A549 (cell line): ENCODE data around the gene ANKRD11. TPM values are rescaled to one million over a fixed set of nuclear protein-coding genes. Genes with fewer than 3 reads are reported as not detected.

Source experiments
- ATAC-seq, 2 experiments: fragments of 200-7000 bp in 1 of 2; fragments of >200 bp in 1 of 2; cut with Nextera tagmentation in 1 of 2; cut with Tn5 transposase in 1 of 2; 3 replicates each; pipeline versions ENCODE4 v1.8.0 to v1.9.1; 2018 to 2020; ENCODE audit warnings: mild to moderate bottlenecking in 1 of 2, moderate library complexity in 1 of 2
- CTCF ChIA-PET: fragments of 300-600 bp; sonication (Branson Sonifier 250); formaldehyde crosslinking; extraction: SDS; loops from one replicate; lab custom pipeline; 2021; ENCODE audit warnings: antibody characterized with exemption, inconsistent platforms; lab: Yijun Ruan, JAX
- POLR2A ChIA-PET: fragments of 350-600 bp; formaldehyde crosslinking; extraction: SDS; loops from one replicate; lab custom pipeline; 2021; ENCODE audit warnings: antibody characterized with exemption, inconsistent platforms; lab: Yijun Ruan, JAX
- DNase-seq, 2 experiments: peaks; one replicate each; pipeline versions ENCODE4 v3.0.0 to v3.0.0-alpha.2; 2011 to 2016; ENCODE audit warnings: low read depth in 1 of 2, low spot score in 1 of 2
- FAIRE-seq: peaks from 2 replicates; lab custom pipeline; 2011; peaks lifted over from hg19 to GRCh38; lab: Jason Lieb, UNC
- H3K27ac ChIP-seq, 2 experiments: fragments of >200 bp; sonication (Bioruptor Twin); formaldehyde crosslinking; 3 replicates each; pipeline ENCODE4 v1.5.1; 2016 to 2017
- H3K4me1 ChIP-seq: fragments of >200 bp; sonication (Bioruptor Twin); formaldehyde crosslinking; 3 replicates; pipeline ENCODE4 v1.6.1; 2016
- H3K4me2 ChIP-seq: fragments of >200 bp; sonication (Bioruptor Twin); formaldehyde crosslinking; 3 replicates; pipeline ENCODE4 v1.6.1; 2016
- H3K4me3 ChIP-seq: fragments of >200 bp; sonication (Bioruptor Twin); formaldehyde crosslinking; 3 replicates; pipeline ENCODE4 v1.5.1; 2016
- H3K9me3 ChIP-seq: fragments of >200 bp; sonication (Bioruptor Twin); formaldehyde crosslinking; 3 replicates; pipeline ENCODE4 v1.6.1; 2016
- CEBPB ChIP-seq, 2 experiments: fragments of >200 bp in 1 of 2; sonication (Bioruptor Twin) in 1 of 2; formaldehyde crosslinking in 1 of 2; IDR thresholded peaks; 2 replicates each; pipeline ENCODE4 v1.6.1; 2012 to 2016
- CHD2 ChIP-seq: fragments of 150-350 bp; IDR thresholded peaks from 2 replicates; pipeline ENCODE4 v1.6.1; 2014; ENCODE audit warnings: low read length; ENCODE audit not compliant: partially characterized antibody
- CHD4 ChIP-seq: fragments of 200-600 bp; sonication (generic); IDR thresholded peaks from 2 replicates; pipeline ENCODE4 v1.6.1; 2016; ENCODE audit warnings: antibody characterized with exemption, mild to moderate bottlenecking, borderline replicate concordance
- EHMT2 ChIP-seq: fragments of 200-600 bp; sonication (generic); IDR thresholded peaks from 2 replicates; pipeline ENCODE4 v1.6.1; 2016; ENCODE audit warnings: antibody characterized with exemption, low read depth, mild to moderate bottlenecking, moderate library complexity
- EP300 ChIP-seq, 2 experiments: fragments of >200 bp; sonication (Bioruptor Twin); formaldehyde crosslinking; IDR thresholded peaks; 2 replicates in 1 of 2; 3 replicates in 1 of 2; pipeline ENCODE4 v1.6.1; 2016 to 2017
- FOSL2 ChIP-seq, 2 experiments: fragments of 450-650 bp in 1 of 2; fragments of >200 bp in 1 of 2; sonication (Bioruptor Twin) in 1 of 2; formaldehyde crosslinking; IDR thresholded peaks; 2 replicates each; pipeline versions ENCODE4 v1.5.0 to v1.6.1; 2016 to 2020; ENCODE audit warnings: mild to moderate bottlenecking in 1 of 2, moderate library complexity in 1 of 2
- GATA3 ChIP-seq: IDR thresholded peaks from 2 replicates; pipeline ENCODE4 v1.6.1; 2012; ENCODE audit warnings: borderline replicate concordance
- HDAC2 ChIP-seq: fragments of 200-600 bp; sonication (generic); IDR thresholded peaks from 2 replicates; pipeline ENCODE4 v1.6.1; 2016
- HES2 ChIP-seq: fragments of >200 bp; sonication (Bioruptor Twin); formaldehyde crosslinking; IDR thresholded peaks from 2 replicates; pipeline ENCODE4 v1.6.1; 2016
- HEYL ChIP-seq: fragments of 250-450 bp; sonication (Bioruptor Pico); IDR thresholded peaks from 2 replicates; pipeline ENCODE4 v1.8.0; 2021; ENCODE audit warnings: mild to moderate bottlenecking, moderate library complexity
- HOXB13 ChIP-seq: fragments of 250-450 bp; sonication (Bioruptor Pico); IDR thresholded peaks from 2 replicates; pipeline ENCODE4 v1.5.0; 2020; ENCODE audit warnings: low read depth, mild to moderate bottlenecking, moderate library complexity
- JUN ChIP-seq, 2 experiments: fragments of >200 bp; sonication (Bioruptor Twin); formaldehyde crosslinking; IDR thresholded peaks; 2 replicates in 1 of 2; 3 replicates in 1 of 2; pipeline ENCODE4 v1.6.1; 2016 to 2017
- KDM1A ChIP-seq: fragments of 200-600 bp; sonication (generic); IDR thresholded peaks from 2 replicates; pipeline ENCODE4 v1.6.1; 2016; ENCODE audit warnings: low read depth, mild to moderate bottlenecking
- MAZ ChIP-seq: fragments of 150-350 bp; IDR thresholded peaks from 2 replicates; pipeline ENCODE4 v1.6.1; 2014; ENCODE audit warnings: antibody characterized with exemption, low read depth, low read length, borderline replicate concordance
- NFE2L2 ChIP-seq: fragments of 150-350 bp; conservative IDR thresholded peaks from 2 replicates; pipeline ENCODE4 v1.6.1; 2014; ENCODE audit warnings: low read length
- NPAS2 ChIP-seq: fragments of 250-450 bp; sonication (Bioruptor Pico); IDR thresholded peaks from 2 replicates; pipeline ENCODE4 v1.8.0; 2022; ENCODE audit warnings: mild to moderate bottlenecking, moderate library complexity, borderline replicate concordance
- PBX3 ChIP-seq: IDR thresholded peaks from 2 replicates; pipeline ENCODE4 v1.6.1; 2012
- POLR2A ChIP-seq: IDR thresholded peaks from 2 replicates; pipeline ENCODE4 v1.6.1; 2012; ENCODE audit warnings: mild to moderate bottlenecking, low read length
- RAD21 ChIP-seq, 2 experiments: fragments of >200 bp in 1 of 2; sonication (Bioruptor Twin) in 1 of 2; formaldehyde crosslinking in 1 of 2; IDR thresholded peaks in 1 of 2; conservative IDR thresholded peaks in 1 of 2; 2 replicates in 1 of 2; 3 replicates in 1 of 2; pipeline ENCODE4 v1.6.1; 2012 to 2018; ENCODE audit warnings: inconsistent platforms in 1 of 2
- RARB ChIP-seq: fragments of 250-450 bp; sonication (Bioruptor Pico); IDR thresholded peaks from 2 replicates; pipeline ENCODE4 v1.8.0; 2021; ENCODE audit warnings: mild to moderate bottlenecking, moderate library complexity
- RCOR1 ChIP-seq: fragments of 150-350 bp; IDR thresholded peaks from 2 replicates; pipeline ENCODE4 v1.6.1; 2014; ENCODE audit warnings: antibody characterized with exemption, low read length, low read depth
- RFX5 ChIP-seq: fragments of 450-650 bp; IDR thresholded peaks from 2 replicates; pipeline ENCODE4 v1.7.1; 2014; ENCODE audit warnings: antibody characterized with exemption, mild to moderate bottlenecking, moderate library complexity
- RNF2 ChIP-seq: fragments of 200-600 bp; sonication (generic); IDR thresholded peaks from 2 replicates; pipeline ENCODE4 v1.6.1; 2016; ENCODE audit warnings: low read depth, mild to moderate bottlenecking, antibody characterized with exemption, moderate library complexity, borderline replicate concordance
- SREBF2 ChIP-seq: fragments of 450-650 bp; IDR thresholded peaks from 2 replicates; pipeline ENCODE4 v1.6.1; 2014; ENCODE audit warnings: mild to moderate bottlenecking, moderate library complexity
- TFCP2L1 ChIP-seq: fragments of 250-450 bp; sonication (Bioruptor Pico); IDR thresholded peaks from 2 replicates; pipeline ENCODE4 v1.5.0; 2021; ENCODE audit warnings: mild to moderate bottlenecking
- TP53 ChIP-seq: fragments of 250-450 bp; sonication (Bioruptor Pico); IDR thresholded peaks from 2 replicates; pipeline ENCODE4 v1.5.0; 2021; ENCODE audit warnings: mild to moderate bottlenecking, moderate library complexity
- ZFP36 ChIP-seq: fragments of 450-650 bp; IDR thresholded peaks from 2 replicates; pipeline ENCODE4 v1.6.1; 2014; ENCODE audit warnings: borderline replicate concordance; ENCODE audit not compliant: partially characterized antibody
- WGBS: methylation state at CpG from one replicate; pipeline ENCODE4 v1.1.6; 2017; ENCODE audit errors: missing lambda C conversion rate; 5-methylcytosine and 5-hydroxymethylcytosine counted together
- polyA plus RNA-seq, 4 experiments: library from polyadenylated mRNA; depleted of rRNA in 3 of 4; stranded (reverse); fragments of >200 nt; fragmentation: RNase III in 1 of 4; extraction: RNeasy Plus Mini Kit Qiagen cat#74134 plus additional on column Dnase treatment in 1 of 4; gene quantifications; 2 replicates in 3 of 4; 3 replicates in 1 of 4; pipeline ENCODE4 v1.2.3, GENCODE V29; 2011 to 2017
- TF ChIP-seq, protein P1 (sequence below): fragments of 450-650 bp; IDR thresholded peaks from 2 replicates; pipeline ENCODE4 v1.6.1; 2014; ENCODE audit warnings: antibody characterized with exemption
- TF ChIP-seq, protein P2 (sequence below): fragments of 250-450 bp; sonication (Bioruptor Pico); IDR thresholded peaks from 2 replicates; pipeline ENCODE4 v1.5.0; 2020; ENCODE audit warnings: low read depth, mild to moderate bottlenecking, moderate library complexity
- TF ChIP-seq, protein P3 (sequence below): fragments of >200 bp; sonication (Bioruptor Twin); formaldehyde crosslinking; IDR thresholded peaks from 3 replicates; pipeline ENCODE4 v1.6.1; 2016

Gene ANKRD11
- polyA plus RNA-seq, 2 of the 4 experiments (the other 2 are of a cell fraction), result 53.6 to 54.9 TPM

DNA sequence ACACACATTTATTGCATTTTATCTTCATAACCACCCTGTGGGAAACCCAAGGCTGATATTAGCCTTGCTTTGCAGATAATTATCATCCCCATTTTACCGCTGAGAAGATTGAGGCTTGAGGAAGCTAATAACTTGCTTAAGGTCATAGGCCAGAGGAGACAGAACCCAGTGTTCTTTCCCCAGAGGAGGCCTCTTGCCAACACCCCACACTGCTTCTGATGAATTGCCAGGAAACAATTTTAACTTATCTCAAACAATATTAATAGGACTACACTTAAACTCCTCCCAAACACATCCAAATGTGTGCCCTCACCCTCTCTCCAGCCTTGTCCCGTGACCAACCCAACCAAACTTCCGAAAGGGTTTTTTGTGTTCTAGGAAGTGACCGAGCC is 15.7 kb upstream of the ANKRD11 start:
- Histone ChIP-seq H3K4me1 (peaks cover 60% of the 10 kb centered on the region), H3K9me3 (no peaks in the 10 kb centered on the region), H3K4me3 (peak overlapping the region; percentile 27; the same call in 2 of the 3 replicates), H3K4me2 (peak overlapping the region; percentile 92), H3K27ac (peak overlapping the region; percentile 93 to 94)
- ChIA-PET CTCF (no interaction called here), POLR2A (no interaction called here)
- no peak for DNase-seq
- ATAC-seq, result no peak
- 89% methylated on average over 4 of the region's 4 CpGs for WGBS
- FAIRE-seq, result no peak
- TF ChIP-seq, protein P1, sequence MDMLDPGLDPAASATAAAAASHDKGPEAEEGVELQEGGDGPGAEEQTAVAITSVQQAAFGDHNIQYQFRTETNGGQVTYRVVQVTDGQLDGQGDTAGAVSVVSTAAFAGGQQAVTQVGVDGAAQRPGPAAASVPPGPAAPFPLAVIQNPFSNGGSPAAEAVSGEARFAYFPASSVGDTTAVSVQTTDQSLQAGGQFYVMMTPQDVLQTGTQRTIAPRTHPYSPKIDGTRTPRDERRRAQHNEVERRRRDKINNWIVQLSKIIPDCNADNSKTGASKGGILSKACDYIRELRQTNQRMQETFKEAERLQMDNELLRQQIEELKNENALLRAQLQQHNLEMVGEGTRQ, result no peak
- TF ChIP-seq KDM1A (no peak; the same call in 1 of the 2 replicates), SREBF2 (no peak), MAZ (no peak), ZFP36 (no peak), EP300 (IDR thresholded peaks at IDR 0.05) (no peak), RCOR1 (no peak), NFE2L2 (no peak), RARB (CRISPR knock-in tag) (no peak), HES2 (no peak), JUN (IDR thresholded peaks at IDR 0.05) (no peak), CEBPB (IDR thresholded peaks at IDR 0.05) (no peak), TFCP2L1 (no peak), EHMT2 (no peak), NPAS2 (CRISPR knock-in tag) (no peak), RNF2 (no peak)
- TF ChIP-seq, protein P2, sequence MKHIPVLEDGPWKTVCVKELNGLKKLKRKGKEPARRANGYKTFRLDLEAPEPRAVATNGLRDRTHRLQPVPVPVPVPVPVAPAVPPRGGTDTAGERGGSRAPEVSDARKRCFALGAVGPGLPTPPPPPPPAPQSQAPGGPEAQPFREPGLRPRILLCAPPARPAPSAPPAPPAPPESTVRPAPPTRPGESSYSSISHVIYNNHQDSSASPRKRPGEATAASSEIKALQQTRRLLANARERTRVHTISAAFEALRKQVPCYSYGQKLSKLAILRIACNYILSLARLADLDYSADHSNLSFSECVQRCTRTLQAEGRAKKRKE, result no peak

DNA sequence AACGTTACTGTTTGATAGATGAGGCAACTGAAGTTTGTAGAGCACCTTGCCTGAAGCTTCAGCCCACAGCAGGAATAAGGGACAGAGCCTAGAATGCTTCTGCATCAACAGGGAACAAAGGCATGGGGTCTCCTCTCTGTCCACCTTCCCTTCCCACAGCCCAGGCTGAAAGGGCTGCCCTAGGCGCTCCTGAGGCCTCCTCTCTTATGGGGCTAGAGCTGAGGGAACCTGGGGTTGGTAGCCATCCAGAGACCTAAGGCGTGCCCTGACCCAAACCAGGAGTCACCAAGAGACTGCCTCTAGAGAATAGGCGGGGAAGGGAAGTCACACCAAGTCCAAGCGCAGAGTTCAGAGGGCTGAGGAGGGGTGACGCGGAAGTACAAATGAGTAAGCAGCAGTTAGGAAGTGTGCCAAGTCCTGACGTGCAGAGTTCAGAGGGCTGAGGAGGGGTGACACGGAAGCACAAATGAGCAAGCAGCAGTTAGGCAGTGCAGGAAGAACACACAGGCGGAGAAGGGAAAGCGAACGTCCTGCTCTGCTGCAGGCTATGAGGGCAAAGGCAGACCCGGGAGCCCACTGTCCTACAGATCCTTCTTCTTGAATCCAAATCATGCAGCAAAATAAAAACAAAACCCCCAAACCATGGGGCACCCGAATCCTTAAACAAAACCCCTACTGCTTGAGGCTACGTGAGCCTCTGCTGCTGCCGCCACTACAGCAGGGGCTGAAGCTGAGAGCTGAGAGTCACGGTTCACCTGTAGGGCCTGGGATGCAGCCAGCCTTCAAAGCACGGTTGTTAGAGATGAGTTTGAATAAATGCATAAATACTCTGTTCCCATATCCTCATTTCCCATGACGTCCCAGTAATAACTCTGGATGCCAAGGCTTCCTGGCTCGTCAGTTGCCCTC is 15.1 kb upstream of the ANKRD11 start:
- ChIA-PET POLR2A (no interaction called here), CTCF (interaction anchor here (1.4 kb wide), 1 partner anchor 11 kb away, joined by 5 read pairs; no protein-coding TSS in a partner anchor)
- Histone ChIP-seq H3K27ac (peak overlapping the region; percentile 93 to 94), H3K9me3 (no peaks in the 10 kb centered on the region), H3K4me3 (peak overlapping the region; percentile 27; the same call in 2 of the 3 replicates), H3K4me2 (peak overlapping the region; percentile 92), H3K4me1 (peaks cover 60% of the 10 kb centered on the region)
- peak; percentile 51 for FAIRE-seq
- 14% methylated on average over 20 of the region's 20 CpGs for WGBS
- DNase-seq, result peak; percentile 86 to 96
- ATAC-seq, result peak; percentile 64 to 68
- TF ChIP-seq SREBF2 (no peak), HOXB13 (CRISPR knock-in tag) (no peak), RAD21 (conservative IDR thresholded peaks at IDR 0.05 in 1 of 2, IDR thresholded peaks at IDR 0.05 in 1 of 2) (no peak), EP300 (IDR thresholded peaks at IDR 0.05) (no peak), CHD4 (no peak), HDAC2 (no peak), JUN (IDR thresholded peaks at IDR 0.05) (peak in 1 of 2 experiments; percentile 47; a peak in 3 of 5 replicates), RNF2 (no peak), HEYL (CRISPR knock-in tag) (no peak), RFX5 (no peak), GATA3 (no peak; the same call in 1 of the 2 replicates), TFCP2L1 (no peak), CHD2 (no peak), PBX3 (0 out of 2 replicates have a peak, but pooled peaks have one; percentile 10), ZFP36 (no peak), POLR2A (peak; percentile 74), TP53 (no peak; the same call in 1 of the 2 replicates), CEBPB (IDR thresholded peaks at IDR 0.05) (no peak), MAZ (no peak), FOSL2 (IDR thresholded peaks at IDR 0.05) (no peak), FOSL2 (CRISPR knock-in tag; IDR thresholded peaks at IDR 0.05) (peak; percentile 72)
- TF ChIP-seq, protein P3, sequence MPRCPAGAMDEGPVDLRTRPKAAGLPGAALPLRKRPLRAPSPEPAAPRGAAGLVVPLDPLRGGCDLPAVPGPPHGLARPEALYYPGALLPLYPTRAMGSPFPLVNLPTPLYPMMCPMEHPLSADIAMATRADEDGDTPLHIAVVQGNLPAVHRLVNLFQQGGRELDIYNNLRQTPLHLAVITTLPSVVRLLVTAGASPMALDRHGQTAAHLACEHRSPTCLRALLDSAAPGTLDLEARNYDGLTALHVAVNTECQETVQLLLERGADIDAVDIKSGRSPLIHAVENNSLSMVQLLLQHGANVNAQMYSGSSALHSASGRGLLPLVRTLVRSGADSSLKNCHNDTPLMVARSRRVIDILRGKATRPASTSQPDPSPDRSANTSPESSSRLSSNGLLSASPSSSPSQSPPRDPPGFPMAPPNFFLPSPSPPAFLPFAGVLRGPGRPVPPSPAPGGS, result 0 out of 3 replicates have a peak, but pooled peaks have one; percentile 26
